SK-N-SH treated with all-trans-retinoic acid at 6 μM for 48 hours (cell line): ENCODE measurements around the gene TP53.
A peak's percentile ranks its signal among the peaks of the same experiment; 100 is the strongest.

Source experiments
- ATAC-seq: fragments of 200-7000 bp; cut with Tn5 transposase; 3 replicates; pipeline ENCODE4 v1.9.1; 2020; ENCODE audit warnings: mild to moderate bottlenecking, moderate library complexity
- ARNTL ChIP-seq: fragments of 450-650 bp; formaldehyde crosslinking; IDR thresholded peaks from 2 replicates; pipeline ENCODE4 v1.5.0; 2020; ENCODE audit warnings: low read depth, mild to moderate bottlenecking, moderate library complexity, borderline replicate concordance
- BACH2 ChIP-seq: fragments of 250-450 bp; sonication (Bioruptor Pico); IDR thresholded peaks from 2 replicates; pipeline ENCODE4 v1.9.0; 2021; ENCODE audit warnings: mild to moderate bottlenecking, borderline replicate concordance
- CSDC2 ChIP-seq: fragments of 250-450 bp; sonication (Bioruptor Pico); IDR thresholded peaks from 2 replicates; pipeline ENCODE4 v1.5.0; 2020; ENCODE audit warnings: mild to moderate bottlenecking, moderate library complexity
- CSRNP3 ChIP-seq: fragments of 250-450 bp; sonication (Bioruptor Pico); IDR thresholded peaks from 2 replicates; pipeline ENCODE4 v1.5.1; 2021; ENCODE audit warnings: mild to moderate bottlenecking, moderate library complexity
- ESRRG ChIP-seq: fragments of 250-450 bp; sonication (Bioruptor Pico); IDR thresholded peaks from 2 replicates; pipeline ENCODE4 v1.6.1; 2021; ENCODE audit warnings: mild to moderate bottlenecking
- OSR1 ChIP-seq: fragments of 250-450 bp; sonication (Bioruptor Pico); IDR thresholded peaks from 2 replicates; pipeline ENCODE4 v1.8.0; 2022; ENCODE audit warnings: moderate library complexity, mild to moderate bottlenecking, inconsistent platforms
- RARB ChIP-seq: fragments of 250-450 bp; sonication (Bioruptor Pico); IDR thresholded peaks from 2 replicates; pipeline ENCODE4 v1.8.0; 2021; ENCODE audit warnings: mild to moderate bottlenecking, moderate library complexity
- TOX ChIP-seq: fragments of 250-450 bp; sonication (Bioruptor Pico); IDR thresholded peaks from 2 replicates; pipeline ENCODE4 v1.8.0; 2021; ENCODE audit warnings: mild to moderate bottlenecking, moderate library complexity, borderline replicate concordance
- ZFP3 ChIP-seq: fragments of 250-450 bp; sonication (Bioruptor Pico); IDR thresholded peaks from 2 replicates; pipeline ENCODE4 v1.5.0; 2020; ENCODE audit warnings: mild to moderate bottlenecking, moderate library complexity
- ZFP30 ChIP-seq: fragments of 450-650 bp; formaldehyde crosslinking; IDR thresholded peaks from 2 replicates; pipeline ENCODE4 v1.5.0; 2022; ENCODE audit warnings: mild to moderate bottlenecking, moderate library complexity
- ZNF565 ChIP-seq: fragments of 450-650 bp; formaldehyde crosslinking; conservative IDR thresholded peaks from 2 replicates; pipeline ENCODE4 v1.5.0; 2020; ENCODE audit warnings: low read depth, mild to moderate bottlenecking, moderate library complexity
- ZNF8 ChIP-seq: fragments of 450-650 bp; formaldehyde crosslinking; IDR thresholded peaks from 2 replicates; pipeline ENCODE4 v1.5.0; 2020; ENCODE audit warnings: mild to moderate bottlenecking, moderate library complexity
- TF ChIP-seq, protein P1 (sequence below): fragments of 250-450 bp; sonication (Bioruptor Pico); IDR thresholded peaks from 2 replicates; pipeline ENCODE4 v1.8.0; 2020; ENCODE audit warnings: mild to moderate bottlenecking, moderate library complexity, borderline replicate concordance
- TF ChIP-seq, protein P2 (sequence below): fragments of 250-450 bp; sonication (Bioruptor Pico); IDR thresholded peaks from 2 replicates; pipeline ENCODE4 v1.8.0; 2021; ENCODE audit warnings: low read depth, mild to moderate bottlenecking, moderate library complexity, borderline replicate concordance
- TF ChIP-seq, protein P3 (sequence below): fragments of 250-450 bp; sonication (Bioruptor Pico); IDR thresholded peaks from 2 replicates; pipeline ENCODE4 v1.5.1; 2020; ENCODE audit warnings: low read depth, mild to moderate bottlenecking, moderate library complexity

TP53 gene

GRCh38 chr17:7636163-7636562, 51.1 kb downstream of the TP53 start (continued):
- TF ChIP-seq, protein P1, sequence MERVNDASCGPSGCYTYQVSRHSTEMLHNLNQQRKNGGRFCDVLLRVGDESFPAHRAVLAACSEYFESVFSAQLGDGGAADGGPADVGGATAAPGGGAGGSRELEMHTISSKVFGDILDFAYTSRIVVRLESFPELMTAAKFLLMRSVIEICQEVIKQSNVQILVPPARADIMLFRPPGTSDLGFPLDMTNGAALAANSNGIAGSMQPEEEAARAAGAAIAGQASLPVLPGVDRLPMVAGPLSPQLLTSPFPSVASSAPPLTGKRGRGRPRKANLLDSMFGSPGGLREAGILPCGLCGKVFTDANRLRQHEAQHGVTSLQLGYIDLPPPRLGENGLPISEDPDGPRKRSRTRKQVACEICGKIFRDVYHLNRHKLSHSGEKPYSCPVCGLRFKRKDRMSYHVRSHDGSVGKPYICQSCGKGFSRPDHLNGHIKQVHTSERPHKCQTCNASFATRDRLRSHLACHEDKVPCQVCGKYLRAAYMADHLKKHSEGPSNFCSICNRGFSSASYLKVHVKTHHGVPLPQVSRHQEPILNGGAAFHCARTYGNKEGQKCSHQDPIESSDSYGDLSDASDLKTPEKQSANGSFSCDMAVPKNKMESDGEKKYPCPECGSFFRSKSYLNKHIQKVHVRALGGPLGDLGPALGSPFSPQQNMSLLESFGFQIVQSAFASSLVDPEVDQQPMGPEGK (CRISPR knock-in tag): no peak
- no peak for TF ChIP-seq BACH2 (CRISPR knock-in tag)
- TF ChIP-seq, protein P2, sequence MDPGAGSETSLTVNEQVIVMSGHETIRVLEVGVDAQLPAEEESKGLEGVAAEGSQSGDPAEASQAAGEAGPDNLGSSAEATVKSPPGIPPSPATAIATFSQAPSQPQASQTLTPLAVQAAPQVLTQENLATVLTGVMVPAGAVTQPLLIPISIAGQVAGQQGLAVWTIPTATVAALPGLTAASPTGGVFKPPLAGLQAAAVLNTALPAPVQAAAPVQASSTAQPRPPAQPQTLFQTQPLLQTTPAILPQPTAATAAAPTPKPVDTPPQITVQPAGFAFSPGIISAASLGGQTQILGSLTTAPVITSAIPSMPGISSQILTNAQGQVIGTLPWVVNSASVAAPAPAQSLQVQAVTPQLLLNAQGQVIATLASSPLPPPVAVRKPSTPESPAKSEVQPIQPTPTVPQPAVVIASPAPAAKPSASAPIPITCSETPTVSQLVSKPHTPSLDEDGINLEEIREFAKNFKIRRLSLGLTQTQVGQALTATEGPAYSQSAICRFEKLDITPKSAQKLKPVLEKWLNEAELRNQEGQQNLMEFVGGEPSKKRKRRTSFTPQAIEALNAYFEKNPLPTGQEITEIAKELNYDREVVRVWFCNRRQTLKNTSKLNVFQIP (CRISPR knock-in tag): no peak
- TF ChIP-seq ARNTL (CRISPR knock-in tag): no peak
- no peak for TF ChIP-seq CSRNP3
- TF ChIP-seq ZFP30 (CRISPR knock-in tag): no peak
- TF ChIP-seq ZNF8 (CRISPR knock-in tag): no peak

- peak; percentile 91 for ATAC-seq
- TF ChIP-seq TOX (CRISPR knock-in tag): no peak
Measured at GRCh38 chr17:7634384-7634783, 52.9 kb downstream of the TP53 start.

- TF ChIP-seq CSDC2 (CRISPR knock-in tag): no peak
- ATAC-seq: no peak
Measured at GRCh38 chr17:7633093-7633492, 54.2 kb downstream of the TP53 start.

GRCh38 chr17:7632492-7632894, 54.8 kb downstream of the TP53 start:
- TF ChIP-seq, protein P3, sequence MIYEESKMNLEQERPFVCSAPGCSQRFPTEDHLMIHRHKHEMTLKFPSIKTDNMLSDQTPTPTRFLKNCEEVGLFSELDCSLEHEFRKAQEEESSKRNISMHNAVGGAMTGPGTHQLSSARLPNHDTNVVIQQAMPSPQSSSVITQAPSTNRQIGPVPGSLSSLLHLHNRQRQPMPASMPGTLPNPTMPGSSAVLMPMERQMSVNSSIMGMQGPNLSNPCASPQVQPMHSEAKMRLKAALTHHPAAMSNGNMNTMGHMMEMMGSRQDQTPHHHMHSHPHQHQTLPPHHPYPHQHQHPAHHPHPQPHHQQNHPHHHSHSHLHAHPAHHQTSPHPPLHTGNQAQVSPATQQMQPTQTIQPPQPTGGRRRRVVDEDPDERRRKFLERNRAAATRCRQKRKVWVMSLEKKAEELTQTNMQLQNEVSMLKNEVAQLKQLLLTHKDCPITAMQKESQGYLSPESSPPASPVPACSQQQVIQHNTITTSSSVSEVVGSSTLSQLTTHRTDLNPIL (CRISPR knock-in tag): no peak
- TF ChIP-seq CSRNP3: no peak
- no peak for TF ChIP-seq ESRRG (CRISPR knock-in tag)
- no peak for TF ChIP-seq ZFP3 (CRISPR knock-in tag)
- peak; percentile 43 for ATAC-seq

- ATAC-seq: no peak
- TF ChIP-seq ESRRG (CRISPR knock-in tag): no peak
Measured at GRCh38 chr17:7631398-7632380, 55.6 kb downstream of the TP53 start.

GRCh38 chr17:7629939-7630571, 57.2 kb downstream of the TP53 start, which contains the start of gene SHBG:
Gene SHBG (plus strand): TSS chr17:7630135. CDS start chr17:7630173, 38 bp downstream.
- no peak for TF ChIP-seq OSR1
- no peak for TF ChIP-seq BACH2 (CRISPR knock-in tag)
- TF ChIP-seq ZNF565: no peak
- no peak for TF ChIP-seq RARB (CRISPR knock-in tag)
- TF ChIP-seq ARNTL (CRISPR knock-in tag): no peak
- ATAC-seq: no peak
